ENCODE data around the gene SPATS2L. TPM values are rescaled to one million over a fixed set of nuclear protein-coding genes. Genes with fewer than 3 reads are reported as not detected.

SPATS2L gene
- total RNA-seq, 1 experiment from 2014 or later, result 60.5 TPM

DNA sequence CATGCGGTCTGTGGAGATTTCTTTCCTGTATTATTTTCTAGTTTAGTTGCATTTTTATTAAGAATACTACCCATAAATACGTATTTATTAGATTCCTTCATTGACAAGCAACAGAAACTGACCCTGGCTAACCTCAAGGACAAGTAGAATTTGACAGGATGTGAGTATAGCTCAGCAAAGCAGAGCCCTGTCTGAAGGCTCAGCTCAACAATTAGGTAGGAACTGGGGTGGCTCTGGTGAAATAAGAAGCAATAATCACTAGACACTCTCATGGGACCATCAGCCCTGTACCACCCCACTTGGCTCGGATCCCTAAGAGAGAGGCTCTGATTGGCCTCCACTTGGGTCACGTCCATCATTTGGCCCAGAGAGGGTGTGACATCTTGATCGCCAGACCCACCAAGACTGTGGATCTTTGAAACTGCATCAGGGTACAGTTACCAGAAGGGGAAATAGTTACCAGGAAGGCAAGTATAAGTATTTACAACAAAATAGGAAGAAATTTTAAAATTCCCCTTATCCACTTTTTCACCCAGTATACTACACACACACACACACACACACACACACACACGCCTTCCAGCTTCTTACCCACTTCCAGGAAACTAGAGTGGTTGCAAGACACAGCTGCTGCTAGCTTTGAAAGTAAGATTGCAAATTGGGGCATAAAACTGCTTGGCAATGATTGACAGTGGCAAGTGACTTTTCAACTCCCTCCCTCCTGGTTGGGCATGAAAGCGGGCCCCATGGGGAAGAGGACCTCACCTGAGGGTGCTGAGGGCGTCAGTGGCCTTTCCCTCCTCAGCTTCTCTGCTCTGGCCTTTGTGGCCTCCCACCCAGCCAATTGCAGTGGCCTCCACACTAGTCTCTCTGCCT is 161.6 kb downstream of the SPATS2L start:
- no peak for DNase-seq (ENCODE audit: low spot score)

DNA sequence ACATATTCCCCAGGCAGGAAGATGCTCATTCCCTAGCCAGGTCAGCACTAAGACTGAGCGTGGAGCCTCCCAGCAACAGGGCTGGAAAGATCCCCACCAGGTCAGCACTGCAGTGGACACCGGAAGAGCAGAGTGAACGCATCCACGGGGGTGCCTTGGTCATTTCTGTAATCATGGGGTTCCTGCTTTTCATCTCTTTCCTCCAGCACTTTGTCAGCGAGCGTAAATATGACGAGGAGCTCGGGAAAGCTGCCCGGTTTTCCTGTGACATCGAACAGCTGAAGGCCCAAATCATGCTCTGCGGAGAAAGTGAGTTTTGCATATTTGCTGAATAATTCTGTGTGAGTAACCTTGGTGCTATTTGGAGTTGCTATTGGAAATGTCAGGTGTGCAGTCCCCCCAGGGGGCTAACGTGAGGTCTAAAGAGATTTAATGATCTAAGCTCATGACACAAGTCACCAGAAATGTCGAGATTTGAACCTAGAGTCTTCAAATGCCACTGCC is 163.3 kb downstream of the SPATS2L start:
- DNase-seq (ENCODE audit: low spot score), result no peak

DNA sequence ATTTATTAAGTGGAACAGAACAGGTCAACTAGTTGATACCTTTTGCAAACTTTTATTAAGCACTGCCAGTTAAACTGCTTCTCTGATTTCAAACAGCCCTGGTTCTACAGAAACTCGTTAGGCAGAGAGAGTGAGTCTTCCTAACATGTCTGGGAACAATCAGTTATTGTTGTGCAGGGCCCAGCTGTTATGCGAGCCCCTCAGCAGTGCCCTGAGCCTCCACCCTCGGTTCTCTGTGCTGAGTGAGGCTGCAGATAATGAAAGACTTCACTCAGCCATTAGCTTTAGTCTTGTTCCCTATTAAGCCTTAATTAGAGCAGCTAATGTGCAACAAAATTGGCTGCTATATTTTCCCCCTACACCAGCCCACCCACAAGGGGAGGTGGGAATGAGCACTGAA is 163.7 kb downstream of the SPATS2L start:
- no peak for DNase-seq (ENCODE audit: low spot score)

DNA sequence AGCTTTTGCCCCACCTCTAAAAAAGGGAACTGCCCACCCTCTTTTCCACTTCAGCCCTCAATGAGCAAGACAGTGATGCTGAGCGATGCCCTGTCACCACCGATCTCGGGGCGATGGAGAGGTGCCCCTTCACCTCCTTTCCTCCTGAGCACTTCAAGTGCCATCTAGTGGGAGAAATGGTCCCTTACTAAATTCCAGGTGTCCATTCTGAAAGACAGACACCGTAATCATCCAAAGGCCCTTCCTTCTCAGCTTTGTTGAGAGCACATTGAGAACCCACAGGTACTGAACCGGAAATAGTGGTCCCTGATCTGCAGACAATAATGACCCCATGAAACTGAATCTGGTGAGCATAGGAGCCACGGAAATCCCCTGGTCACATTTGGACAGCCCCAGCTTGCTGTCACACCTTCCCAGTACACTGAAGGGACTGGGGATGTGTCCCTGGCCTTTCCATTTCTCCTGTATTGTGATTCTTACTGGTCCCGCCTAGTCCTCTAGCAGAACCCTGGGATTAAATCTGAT is 164.9 kb downstream of the SPATS2L start:
- DNase-seq (ENCODE audit: low spot score), result peak; percentile 60

DNA sequence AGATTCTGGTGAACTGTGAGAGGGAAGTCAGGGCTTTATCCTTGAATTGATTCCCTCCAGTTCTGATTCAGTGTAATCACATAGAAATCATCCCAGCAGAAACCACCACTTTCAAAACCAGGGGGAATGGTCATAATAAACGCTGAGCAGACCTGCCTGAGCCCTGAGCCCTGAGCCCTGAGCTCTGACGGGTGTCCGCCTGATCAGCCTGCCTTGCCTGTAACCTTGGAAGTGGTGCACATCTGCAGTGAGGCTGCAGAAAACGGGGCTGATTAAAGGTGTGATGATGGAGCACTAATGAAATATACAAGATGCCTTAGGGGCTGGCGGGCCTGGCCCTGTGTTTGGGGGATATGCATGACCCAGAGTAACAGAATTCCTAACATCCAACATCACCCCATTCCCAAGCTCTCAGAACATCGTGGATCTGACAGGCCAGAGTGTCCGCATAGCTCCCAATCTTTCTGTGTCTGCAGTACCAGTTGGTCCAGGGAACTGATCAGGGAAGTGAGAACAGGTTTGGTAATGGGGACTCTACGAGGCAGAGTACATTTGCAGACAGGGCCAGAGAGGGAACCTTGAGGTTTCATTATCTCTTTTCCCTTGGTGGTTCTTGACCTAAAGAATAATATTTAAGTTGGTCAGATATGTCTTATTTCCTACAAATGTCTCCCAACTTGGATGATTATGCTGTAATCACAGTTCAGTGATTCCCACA is 165.6 kb downstream of the SPATS2L start:
- DNase-seq (ENCODE audit: low spot score), result no peak

DNA sequence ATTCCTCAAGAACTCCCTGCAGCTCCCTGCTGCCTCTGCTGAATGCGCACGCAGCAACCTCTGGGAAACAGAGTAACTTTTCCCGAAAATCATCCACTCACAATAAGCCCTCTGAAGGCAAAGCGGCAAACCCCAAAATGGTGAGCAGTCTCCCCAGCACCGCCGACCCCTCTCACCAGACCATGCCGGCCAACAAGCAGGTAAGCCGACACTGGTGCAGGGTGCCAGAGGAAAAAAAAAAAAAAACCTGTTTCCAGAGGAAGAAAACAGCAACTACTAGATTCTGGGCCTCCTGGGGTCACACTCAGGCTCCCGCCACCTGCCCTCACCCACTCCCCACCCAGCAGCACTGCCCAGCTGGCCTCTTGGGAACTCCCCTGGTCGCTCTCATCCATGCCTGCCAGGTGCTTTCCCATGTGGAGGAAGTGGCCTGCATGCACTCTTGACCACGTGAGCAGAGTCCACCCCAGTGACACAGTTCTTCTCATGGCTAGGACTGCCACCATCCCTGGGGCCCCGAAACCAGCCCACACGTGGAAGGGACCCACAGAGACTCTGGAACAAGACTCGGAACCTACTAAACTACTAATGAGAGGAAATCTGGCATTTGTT is 166.5 kb downstream of the SPATS2L start:
- DNase-seq (ENCODE audit: low spot score), result no peak

DNA sequence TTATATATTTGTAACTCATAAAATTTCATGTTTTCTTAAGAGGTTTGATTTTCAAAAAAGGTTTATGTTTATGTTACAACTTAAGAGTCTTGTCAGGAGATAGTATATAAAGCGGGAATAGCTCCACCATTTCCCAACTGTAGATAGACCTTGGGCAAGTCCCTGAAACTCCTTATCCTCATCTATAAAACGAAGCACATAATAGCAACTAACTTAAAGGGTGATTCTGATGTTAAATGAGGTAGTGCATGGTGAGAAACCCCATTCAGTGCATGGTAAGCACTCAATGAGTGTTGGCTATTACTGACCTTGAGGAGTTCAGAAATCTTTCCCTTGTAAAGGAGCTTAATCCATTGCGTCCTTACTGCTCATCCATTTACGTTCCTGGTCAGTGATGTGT is 169.3 kb downstream of the SPATS2L start:
- no peak for DNase-seq (ENCODE audit: low spot score)

DNA sequence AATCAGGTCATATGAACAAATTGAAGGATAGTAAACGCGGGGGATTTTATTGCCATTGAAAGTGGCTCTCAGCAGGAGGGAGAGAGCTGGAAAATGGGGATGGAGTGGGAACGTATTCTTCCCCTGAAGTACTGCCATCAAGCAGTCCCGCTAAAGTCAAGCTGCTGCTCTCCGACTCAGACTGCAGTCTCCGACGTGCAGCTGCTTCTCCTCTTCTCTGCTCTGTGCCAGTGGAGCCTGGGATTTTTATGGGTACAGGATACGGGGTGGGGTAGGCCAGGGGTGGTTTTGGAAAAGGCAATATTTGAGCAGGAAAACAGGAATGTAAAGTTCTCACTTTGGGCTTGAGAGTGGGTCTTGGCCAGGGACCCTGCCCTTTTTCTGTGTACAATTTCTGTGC is 170.3 kb downstream of the SPATS2L start:
- DNase-seq (ENCODE audit: low spot score), result no peak

DNA sequence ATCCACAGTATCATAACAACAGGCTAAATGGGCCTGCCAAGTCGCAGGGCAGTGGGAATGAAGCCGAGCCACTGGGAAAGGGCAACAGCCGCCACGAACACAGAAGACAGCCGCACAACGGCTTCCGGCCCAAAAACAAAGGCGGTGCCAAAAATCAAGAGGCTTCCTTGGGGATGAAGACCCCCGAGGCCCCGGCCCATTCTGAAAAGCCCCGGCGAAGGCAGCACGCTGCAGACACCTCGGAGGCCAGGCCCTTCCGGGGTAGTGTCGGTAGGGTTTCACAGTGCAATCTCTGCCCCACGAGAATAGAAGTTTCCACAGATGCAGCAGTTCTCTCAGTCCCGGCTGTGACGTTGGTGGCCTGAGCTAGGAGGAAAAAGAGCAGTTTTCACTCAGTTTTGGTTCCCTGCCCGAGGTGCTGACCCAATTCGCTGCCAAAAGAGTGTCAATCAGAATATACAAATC is 171.2 kb downstream of the SPATS2L start:
- DNase-seq (ENCODE audit: low spot score), result no peak

DNA sequence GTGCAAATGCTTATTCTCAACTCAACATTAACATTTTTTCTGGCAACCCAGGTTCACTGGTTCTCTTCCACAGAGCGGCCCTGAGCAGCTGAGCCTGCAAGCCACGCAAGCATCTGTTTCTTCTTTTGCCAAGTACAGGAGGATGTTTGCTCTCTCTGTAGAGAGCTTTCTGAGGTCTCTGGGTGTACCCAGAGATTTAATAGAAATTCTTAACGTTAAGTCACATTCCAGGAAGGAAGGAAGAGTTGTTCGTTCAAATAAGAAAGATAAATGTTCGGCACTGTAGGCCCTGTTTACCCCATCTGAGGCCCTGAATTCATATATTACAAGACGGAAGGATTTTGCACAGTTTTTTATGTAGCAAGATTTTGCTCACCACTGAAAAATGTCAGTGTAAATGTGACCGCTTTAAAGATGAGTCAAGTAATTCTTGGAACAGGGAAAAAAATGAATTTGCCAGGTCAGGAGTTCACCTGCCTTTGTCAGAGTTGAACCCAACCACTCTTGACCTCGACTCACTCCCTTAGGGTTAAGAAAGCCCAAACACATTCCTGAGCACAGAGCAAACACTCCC is 173.3 kb downstream of the SPATS2L start:
- no peak for DNase-seq (ENCODE audit: low spot score)

DNA sequence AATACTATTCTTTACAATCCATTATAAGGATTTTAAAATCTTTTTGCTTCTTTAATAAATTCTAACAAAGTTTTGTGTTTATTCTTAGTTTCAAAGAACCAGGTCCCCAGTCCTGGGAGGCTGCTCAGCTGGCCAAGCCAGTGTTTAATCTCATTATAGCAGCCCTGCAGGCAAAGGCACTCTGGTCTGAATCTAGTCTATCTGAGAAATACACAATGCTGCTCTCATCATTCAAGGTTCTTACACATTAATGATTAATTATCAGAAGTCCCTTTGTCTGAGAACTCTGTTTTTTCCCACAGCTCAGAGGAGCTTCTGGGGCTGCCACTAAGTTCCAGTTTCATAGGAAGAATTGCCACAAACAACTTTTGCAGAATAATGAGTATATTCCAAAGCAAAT is 175.7 kb downstream of the SPATS2L start:
- DNase-seq (ENCODE audit: low spot score), result no peak

DNA sequence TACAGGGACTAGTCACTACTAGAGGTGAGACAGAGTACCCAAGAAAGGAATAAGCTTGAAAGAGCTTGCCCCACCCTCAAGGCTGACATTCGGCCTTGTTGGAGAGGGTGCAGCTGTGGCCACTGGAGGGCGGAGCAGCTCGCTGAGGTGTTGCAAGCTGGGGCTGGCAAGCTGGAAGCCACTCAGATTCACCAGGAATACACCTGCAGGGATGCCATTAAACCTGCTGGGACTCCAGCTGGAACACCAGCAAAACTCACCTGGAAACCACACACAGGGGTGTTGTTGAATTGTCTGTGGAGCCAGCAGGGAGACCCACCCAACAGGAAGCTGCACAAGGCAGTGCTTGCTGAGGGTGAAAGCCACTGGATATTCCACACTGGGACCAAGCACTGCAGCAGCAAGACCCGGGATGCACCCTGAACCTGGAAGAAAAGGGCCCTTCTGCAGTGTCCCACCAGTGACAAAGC is 177.3 kb downstream of the SPATS2L start:
- DNase-seq (ENCODE audit: low spot score), result peak; percentile 85

DNA sequence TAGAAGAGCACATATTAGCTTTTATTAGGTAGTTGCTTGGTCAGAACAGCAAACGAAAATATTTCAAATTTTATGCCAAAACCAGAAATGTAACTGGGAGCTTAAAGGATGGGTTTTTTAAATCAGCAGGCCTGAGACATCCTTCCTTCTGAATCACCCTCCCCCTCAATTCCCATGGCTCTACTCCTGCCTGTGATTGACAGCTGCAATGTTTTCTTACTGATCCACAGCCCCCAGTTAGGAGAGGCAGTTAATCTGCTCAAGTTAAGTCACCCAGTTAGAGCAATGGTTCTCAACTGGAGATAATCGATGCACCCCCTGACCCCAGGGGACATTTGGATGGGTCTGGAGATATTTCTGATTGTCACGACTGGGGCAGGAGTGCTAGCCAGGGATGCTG is 178.4 kb downstream of the SPATS2L start:
- no peak for DNase-seq (ENCODE audit: low spot score)

DNA sequence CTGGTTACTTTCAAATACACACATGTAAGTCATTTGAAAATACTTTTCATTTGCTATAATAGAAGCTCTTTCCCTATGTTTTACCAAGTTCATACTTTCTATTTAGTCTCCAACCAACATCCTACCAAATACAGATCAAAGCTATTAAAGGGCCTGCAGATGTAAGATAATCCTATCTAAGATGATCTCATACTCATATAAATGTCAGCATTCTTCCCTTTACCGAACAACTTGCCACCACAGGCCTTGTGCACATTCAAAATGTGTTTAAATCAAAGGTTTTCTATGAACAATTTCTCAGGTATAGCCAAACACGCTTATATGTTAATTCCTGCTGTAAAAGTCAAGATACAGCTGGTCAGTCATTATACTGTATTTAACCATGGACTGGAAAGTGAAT is 180.0 kb downstream of the SPATS2L start:
- no peak for DNase-seq (ENCODE audit: low spot score)

DNA sequence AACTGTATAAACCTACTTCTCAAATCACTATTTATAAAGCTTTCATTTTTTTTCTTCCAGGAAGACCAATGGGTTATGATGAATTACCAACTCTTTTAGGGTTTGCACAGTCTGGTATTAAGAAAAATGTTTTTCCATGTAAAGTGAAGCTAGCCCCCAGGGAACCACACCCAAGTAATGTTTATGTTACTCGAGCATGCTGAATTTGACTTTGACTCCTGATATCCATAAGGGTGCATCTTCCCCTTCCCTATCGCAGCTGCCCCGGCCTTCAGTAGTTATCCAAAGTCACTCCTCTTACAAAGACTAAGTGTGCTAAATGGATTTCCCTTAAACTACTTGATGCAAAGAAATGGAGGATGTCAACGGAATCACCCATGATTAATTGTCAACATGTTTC is 181.7 kb downstream of the SPATS2L start:
- no peak for DNase-seq (ENCODE audit: low spot score)

DNA sequence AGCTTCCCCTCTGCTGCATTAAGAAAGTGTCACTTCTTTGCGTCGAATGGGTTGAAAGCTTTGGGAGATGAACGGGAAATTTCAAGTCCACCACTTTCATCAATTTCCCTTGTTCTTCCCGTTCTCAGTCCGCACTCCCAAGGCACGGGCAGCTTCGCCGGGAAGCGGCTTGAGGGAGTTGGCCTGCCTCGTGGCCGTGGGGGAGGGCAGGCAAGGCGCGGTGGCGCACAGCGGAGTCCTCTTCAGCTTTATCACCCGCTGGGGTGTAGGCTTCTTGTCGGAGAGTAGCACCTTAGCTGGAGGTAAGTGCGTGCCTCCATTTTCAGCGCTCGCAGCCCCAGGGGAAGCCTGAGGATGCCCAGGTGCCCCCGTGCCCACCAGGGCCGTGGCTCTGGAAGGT is 183.5 kb downstream of the SPATS2L start:
- DNase-seq (ENCODE audit: low spot score), result no peak

DNA sequence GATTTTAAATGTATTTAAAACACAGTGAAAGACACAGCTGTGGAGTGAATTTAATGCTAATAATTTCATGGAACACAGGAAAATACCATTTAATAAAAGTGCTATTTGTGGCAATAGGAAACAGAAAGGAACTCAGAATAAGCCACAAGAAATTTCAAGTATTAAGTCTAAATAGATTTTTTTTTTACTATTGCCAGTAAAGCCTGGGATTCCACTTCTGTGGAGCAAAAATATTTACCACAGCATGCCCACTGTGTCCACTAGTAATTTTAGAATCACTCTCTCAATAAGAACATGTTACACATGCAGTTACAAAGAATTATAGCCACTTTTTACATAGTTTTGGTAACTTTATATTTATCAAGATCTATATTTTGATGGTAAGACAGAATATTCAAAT is 186.2 kb downstream of the SPATS2L start:
- DNase-seq (ENCODE audit: low spot score), result no peak

DNA sequence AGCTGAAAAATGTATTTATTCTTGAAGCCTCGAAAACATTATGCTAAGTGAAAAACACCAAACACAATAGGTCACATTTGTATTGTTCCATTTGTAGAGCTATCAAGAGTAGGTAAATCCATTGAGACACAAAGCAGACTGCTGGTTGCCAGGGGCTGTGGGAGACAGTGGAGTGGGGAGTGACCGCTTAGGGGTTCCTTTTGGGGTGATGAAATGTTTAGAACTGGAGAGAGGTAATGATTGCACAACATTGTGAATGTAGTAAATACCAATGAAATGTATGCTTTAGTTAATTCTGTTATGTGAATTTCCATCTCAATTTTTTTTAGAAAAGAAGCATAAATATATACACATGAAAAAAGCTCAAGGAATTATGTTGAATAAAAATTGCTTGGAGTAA is 187.6 kb downstream of the SPATS2L start:
- no peak for DNase-seq (ENCODE audit: low spot score)

DNA sequence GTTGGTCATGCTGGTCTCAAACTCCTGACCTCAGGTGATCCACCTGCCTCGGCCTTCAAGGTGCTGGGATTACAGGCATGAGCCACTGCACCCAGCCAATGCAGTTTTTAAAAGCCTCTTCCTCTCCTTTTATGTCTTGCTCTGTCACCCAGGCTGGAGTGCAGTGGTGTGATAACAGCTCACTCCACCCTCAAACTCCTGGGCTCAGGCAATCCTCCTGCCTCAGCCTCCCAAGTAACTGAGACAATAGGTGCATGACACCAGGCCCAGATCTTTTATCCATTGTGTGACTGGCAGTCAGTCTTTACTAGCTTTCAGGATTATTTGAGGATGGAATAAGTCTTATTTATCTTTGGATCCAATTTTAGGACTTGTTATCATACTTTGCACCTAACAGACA is 190.2 kb downstream of the SPATS2L start:
- no peak for DNase-seq (ENCODE audit: low spot score)

DNA sequence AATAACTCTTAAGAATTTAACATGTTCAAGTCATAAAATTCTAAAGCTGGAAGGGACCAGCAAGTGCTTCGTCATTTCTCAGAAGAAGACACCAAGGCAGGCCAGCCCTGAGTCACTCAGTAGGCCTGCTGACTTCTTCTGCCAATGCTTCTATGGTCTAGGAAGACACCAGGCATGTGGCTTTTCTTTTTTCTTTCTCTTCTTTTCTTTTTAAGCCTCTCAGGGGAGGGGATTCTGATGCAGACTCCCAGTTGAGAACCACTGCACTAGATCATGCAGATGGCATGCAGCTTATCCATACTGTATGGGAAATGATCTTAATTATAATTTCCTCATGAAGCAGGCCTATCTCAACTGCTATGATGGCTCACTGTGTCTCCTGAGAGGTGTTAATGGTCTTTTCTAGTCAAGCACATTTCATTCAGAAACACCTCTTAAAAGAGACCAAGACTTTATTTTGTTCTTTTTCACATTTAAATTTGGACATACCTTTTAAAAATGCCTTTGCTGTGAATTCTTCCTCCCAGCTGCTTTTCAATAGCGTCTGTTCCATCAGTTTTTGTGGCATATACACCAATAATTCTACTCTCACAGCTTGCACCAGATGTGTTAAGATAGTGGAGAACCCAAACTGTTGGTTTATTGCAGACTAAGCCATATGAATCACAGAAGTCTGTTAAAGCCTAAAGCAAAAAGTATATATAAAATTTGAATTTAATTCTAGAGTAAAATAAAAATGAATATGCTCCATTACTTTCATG is 192.1 kb downstream of the SPATS2L start:
- no peak for DNase-seq (ENCODE audit: low spot score)

DNA sequence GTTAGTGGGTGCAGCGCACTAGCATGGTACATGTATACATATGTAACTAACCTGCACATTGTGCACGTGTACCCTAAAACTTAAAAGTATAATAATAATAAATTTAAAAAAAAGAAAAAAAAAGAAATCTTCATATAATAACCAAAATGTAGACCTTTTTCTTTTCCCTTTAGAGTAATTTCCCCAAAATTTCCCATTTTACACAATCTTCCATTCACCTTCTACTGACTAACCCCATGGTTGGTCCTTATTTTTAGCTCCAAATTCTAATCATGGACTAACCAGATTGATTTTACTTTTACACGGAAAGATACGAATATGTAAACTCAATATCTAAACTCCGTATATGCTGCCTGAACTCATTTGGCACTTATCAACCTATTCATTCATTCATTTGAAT is 195.7 kb downstream of the SPATS2L start:
- no peak for DNase-seq (ENCODE audit: low spot score)
